Neural crest cell (in vitro differentiated cells): Measurements from ENCODE around the gene RFTN1. TPM values are rescaled to one million over a fixed set of nuclear protein-coding genes. Genes with fewer than 3 reads are reported as not detected.
A peak's percentile ranks its signal among the peaks of the same experiment; 100 is the strongest.

Source experiments
- DNase-seq: peaks from one replicate; pipeline ENCODE4 v3.0.0; 2021; ENCODE audit warnings: low read depth, mixed read lengths, low spot score
- H3K27ac Mint-ChIP-seq: one replicate; pipeline ENCODE4 v1.8.0; 2021; ENCODE audit warnings: mild to moderate bottlenecking, mixed read lengths; ENCODE audit not compliant: unreplicated experiment
- H3K27me3 Mint-ChIP-seq: 2 replicates; pipeline ENCODE4 v1.8.0; 2021; ENCODE audit warnings: low read depth, mild to moderate bottlenecking, mixed read lengths
- H3K36me3 Mint-ChIP-seq: 2 replicates; pipeline ENCODE4 v1.8.0; 2021; ENCODE audit warnings: low read depth, mild to moderate bottlenecking, mixed read lengths
- H3K4me1 Mint-ChIP-seq: 2 replicates; pipeline ENCODE4 v1.8.0; 2021; ENCODE audit warnings: mixed read lengths
- H3K4me3 Mint-ChIP-seq: one replicate; pipeline ENCODE4 v1.8.0; 2021; ENCODE audit warnings: mild to moderate bottlenecking, mixed read lengths
- H3K9me3 Mint-ChIP-seq: 2 replicates; pipeline ENCODE4 v1.8.0; 2021; ENCODE audit warnings: mixed read lengths
- total RNA-seq: library from RNA; stranded (reverse); gene quantifications from 2 replicates; pipeline ENCODE4 v1.2.1, GENCODE V29; 2021
- TF ChIP-seq, protein P1 (sequence below): fragments of 200-600 bp; sonication (generic); conservative IDR thresholded peaks from 2 replicates; pipeline ENCODE4 v1.5.0; 2021; ENCODE audit warnings: antibody characterized with exemption, mild to moderate bottlenecking

The RFTN1 gene
- total RNA-seq, 1 donor from 2014 or later = 2.0 TPM

- Mint-ChIP-seq H3K9me3 (no peaks in the 10 kb centered on the region), H3K36me3 (no peaks in the 10 kb centered on the region), H3K4me1 (peaks cover 5% of the 10 kb centered on the region), H3K27ac (no peak overlapping the region), H3K4me3 (no peak overlapping the region), H3K27me3 (no peaks in the 10 kb centered on the region)
- no peak for DNase-seq
- TF ChIP-seq, protein P1, sequence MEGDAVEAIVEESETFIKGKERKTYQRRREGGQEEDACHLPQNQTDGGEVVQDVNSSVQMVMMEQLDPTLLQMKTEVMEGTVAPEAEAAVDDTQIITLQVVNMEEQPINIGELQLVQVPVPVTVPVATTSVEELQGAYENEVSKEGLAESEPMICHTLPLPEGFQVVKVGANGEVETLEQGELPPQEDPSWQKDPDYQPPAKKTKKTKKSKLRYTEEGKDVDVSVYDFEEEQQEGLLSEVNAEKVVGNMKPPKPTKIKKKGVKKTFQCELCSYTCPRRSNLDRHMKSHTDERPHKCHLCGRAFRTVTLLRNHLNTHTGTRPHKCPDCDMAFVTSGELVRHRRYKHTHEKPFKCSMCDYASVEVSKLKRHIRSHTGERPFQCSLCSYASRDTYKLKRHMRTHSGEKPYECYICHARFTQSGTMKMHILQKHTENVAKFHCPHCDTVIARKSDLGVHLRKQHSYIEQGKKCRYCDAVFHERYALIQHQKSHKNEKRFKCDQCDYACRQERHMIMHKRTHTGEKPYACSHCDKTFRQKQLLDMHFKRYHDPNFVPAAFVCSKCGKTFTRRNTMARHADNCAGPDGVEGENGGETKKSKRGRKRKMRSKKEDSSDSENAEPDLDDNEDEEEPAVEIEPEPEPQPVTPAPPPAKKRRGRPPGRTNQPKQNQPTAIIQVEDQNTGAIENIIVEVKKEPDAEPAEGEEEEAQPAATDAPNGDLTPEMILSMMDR = no peak
These were observed 142.4 kb downstream of the RFTN1 start for GRCh38 chr3:16370872-16371740.

DNA sequence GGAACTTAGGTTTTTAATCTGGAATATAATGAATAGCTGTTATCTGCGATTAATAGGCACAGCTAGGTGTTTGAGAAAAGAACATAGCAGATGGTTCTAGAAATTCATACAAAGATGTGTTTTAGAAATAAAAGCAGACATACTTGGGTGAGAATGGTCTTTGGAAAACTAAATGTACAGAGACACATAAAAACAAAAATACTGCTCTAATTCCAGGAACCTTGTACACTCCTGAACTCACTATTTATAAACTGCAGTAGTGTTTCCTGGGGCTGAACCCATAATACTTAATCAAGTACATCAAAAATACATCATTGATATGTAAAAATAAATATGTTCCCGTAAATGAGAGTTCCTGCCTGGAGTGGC lies 143.0 kb downstream of the RFTN1 start:
- no peaks in the 10 kb centered on the region for H3K9me3 Mint-ChIP-seq
- H3K36me3 Mint-ChIP-seq = no peaks in the 10 kb centered on the region
- H3K27ac Mint-ChIP-seq = no peak overlapping the region
- no peak overlapping the region for H3K4me3 Mint-ChIP-seq
- no peaks in the 10 kb centered on the region for H3K27me3 Mint-ChIP-seq
- DNase-seq = no peak
- TF ChIP-seq, protein P1 = no peak
- H3K4me1 Mint-ChIP-seq = peaks cover 5% of the 10 kb centered on the region

GRCh38 chr3:16369885-16370284 lies 143.6 kb downstream of the RFTN1 start:
- Mint-ChIP-seq H3K27me3 (no peaks in the 10 kb centered on the region), H3K4me1 (peaks cover 5% of the 10 kb centered on the region), H3K4me3 (no peak overlapping the region), H3K36me3 (no peaks in the 10 kb centered on the region), H3K27ac (no peak overlapping the region), H3K9me3 (no peaks in the 10 kb centered on the region)
- DNase-seq = no peak
- TF ChIP-seq, protein P1 = no peak

- H3K36me3 Mint-ChIP-seq = no peaks in the 10 kb centered on the region
- no peaks in the 10 kb centered on the region for H3K27me3 Mint-ChIP-seq
- TF ChIP-seq, protein P1 = no peak
- DNase-seq = no peak
- no peak overlapping the region for H3K4me3 Mint-ChIP-seq
- H3K27ac Mint-ChIP-seq = no peak overlapping the region
- no peaks in the 10 kb centered on the region for H3K9me3 Mint-ChIP-seq
- peaks cover 3% of the 10 kb centered on the region for H3K4me1 Mint-ChIP-seq
These were observed 144.2 kb downstream of the RFTN1 start for GRCh38 chr3:16369276-16369675.

GRCh38 chr3:16366581-16366980 lies 146.9 kb downstream of the RFTN1 start:
- H3K9me3 Mint-ChIP-seq = no peaks in the 10 kb centered on the region
- no peak overlapping the region for H3K27ac Mint-ChIP-seq
- no peaks in the 10 kb centered on the region for H3K4me1 Mint-ChIP-seq
- DNase-seq = no peak
- H3K27me3 Mint-ChIP-seq = no peaks in the 10 kb centered on the region
- no peaks in the 10 kb centered on the region for H3K36me3 Mint-ChIP-seq
- H3K4me3 Mint-ChIP-seq = no peak overlapping the region
- TF ChIP-seq, protein P1 = peak; percentile 33
